ENCODE measurements around the gene MRGPRF.

The MRGPRF gene, protein sequence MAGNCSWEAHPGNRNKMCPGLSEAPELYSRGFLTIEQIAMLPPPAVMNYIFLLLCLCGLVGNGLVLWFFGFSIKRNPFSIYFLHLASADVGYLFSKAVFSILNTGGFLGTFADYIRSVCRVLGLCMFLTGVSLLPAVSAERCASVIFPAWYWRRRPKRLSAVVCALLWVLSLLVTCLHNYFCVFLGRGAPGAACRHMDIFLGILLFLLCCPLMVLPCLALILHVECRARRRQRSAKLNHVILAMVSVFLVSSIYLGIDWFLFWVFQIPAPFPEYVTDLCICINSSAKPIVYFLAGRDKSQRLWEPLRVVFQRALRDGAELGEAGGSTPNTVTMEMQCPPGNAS

DNA sequence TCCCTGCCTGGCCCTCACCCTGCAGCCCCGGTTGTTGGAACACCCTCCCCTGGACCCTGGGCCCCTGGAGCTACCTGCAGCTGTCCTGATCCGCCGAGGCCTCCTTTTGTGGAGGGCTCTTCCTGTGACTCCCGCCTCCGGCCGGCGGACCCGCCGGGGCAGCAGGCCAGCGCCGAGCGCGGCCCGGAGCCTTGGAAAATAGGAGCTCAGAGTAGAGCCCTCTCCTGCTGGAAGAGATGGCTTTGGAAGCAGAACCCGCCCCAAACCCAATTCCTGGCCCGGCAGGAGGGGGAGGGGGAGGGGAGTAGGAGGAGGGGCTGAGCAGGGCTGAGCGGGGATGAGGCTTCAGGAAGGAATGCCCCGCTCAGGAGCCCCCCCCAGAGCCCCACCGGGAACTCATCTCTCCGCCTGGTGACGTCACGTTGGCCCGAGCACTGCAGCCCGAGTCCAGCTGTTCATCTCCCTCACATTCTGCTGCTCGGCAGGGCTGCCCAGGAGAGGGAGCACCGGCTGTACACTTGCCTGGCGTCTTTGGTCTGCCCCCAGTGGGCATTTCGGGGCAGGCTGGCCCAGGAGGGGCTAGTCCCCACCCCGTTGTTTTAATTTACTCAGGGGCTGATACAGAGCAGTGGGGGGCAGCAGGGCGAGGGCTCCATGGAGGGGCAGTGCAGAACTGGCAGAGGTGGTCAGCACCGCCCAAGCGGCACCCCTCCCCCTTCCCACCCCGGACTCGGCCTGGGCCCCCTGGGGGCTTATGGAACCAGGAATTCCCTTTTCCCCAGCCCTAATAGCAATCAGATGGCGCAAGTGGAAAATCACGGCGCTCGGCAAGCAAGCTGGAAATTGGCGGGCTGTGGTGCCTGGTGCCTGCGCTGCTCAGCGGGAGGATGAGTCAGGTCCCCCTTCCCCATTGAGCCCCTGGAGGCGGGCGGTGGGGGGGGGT lies at the start of gene MRGPRF:
MRGPRF (minus strand) TSS at position 238 of the 943 bp plus-strand sequence. CDS start 3,345 bp downstream, outside the sequence.
- no peak for DNase-seq (ENCODE audit: low read depth in 2 of 2)

DNA sequence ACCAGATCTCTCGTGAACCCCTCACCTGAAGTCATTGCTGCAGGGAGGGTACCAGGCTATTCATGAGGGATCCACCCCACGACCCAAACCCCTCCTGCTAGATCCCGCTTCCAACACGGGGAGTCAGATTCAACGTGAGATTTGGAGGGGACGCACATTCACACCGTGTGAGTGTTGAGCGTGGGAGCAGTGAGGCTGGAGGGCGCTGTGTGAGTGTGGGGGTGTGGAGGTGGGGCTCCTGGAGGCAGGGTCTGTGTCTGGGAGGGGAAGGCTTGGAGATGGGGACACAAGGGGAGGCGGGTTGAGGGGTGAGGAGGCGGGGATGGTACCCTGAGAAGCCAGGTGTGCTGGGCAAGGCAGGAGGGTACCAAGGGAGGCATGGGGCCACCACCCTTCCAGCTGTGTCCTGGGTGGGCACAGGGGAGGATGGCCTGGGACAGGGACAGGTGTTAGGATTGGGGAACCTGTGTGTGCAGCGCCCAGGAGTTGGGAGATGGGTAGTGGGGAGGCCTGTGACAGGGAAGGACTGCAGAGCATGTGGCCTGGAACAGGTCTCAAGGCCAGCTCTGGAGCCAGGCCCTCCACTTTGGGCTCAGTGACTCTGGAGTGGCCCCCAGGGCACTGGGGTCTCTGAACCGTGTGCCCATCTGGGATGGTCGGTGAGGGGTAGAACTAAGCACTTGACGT lies 49.3 kb upstream of the MRGPRF start:
- no peak for DNase-seq (ENCODE audit: low read depth in 2 of 2)

DNA sequence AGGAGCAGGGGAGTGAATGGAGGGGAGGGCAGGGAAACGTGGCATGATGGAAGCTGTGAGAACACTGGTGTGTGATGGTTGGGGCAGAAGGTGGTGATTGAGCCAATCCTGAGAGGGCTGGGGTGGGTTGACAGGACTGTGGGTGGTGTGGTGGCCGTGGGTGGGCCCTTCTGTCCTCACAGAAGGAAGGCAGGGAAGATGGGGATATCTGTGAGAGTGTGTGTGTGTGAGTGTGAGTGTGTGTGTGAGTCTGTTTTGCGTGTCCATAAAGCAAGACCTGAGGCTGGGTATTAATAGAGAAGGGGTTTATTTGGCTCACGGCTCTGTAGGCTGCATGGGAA lies 48.6 kb upstream of the MRGPRF start:
- no peak for DNase-seq (ENCODE audit: low read depth in 2 of 2)

DNA sequence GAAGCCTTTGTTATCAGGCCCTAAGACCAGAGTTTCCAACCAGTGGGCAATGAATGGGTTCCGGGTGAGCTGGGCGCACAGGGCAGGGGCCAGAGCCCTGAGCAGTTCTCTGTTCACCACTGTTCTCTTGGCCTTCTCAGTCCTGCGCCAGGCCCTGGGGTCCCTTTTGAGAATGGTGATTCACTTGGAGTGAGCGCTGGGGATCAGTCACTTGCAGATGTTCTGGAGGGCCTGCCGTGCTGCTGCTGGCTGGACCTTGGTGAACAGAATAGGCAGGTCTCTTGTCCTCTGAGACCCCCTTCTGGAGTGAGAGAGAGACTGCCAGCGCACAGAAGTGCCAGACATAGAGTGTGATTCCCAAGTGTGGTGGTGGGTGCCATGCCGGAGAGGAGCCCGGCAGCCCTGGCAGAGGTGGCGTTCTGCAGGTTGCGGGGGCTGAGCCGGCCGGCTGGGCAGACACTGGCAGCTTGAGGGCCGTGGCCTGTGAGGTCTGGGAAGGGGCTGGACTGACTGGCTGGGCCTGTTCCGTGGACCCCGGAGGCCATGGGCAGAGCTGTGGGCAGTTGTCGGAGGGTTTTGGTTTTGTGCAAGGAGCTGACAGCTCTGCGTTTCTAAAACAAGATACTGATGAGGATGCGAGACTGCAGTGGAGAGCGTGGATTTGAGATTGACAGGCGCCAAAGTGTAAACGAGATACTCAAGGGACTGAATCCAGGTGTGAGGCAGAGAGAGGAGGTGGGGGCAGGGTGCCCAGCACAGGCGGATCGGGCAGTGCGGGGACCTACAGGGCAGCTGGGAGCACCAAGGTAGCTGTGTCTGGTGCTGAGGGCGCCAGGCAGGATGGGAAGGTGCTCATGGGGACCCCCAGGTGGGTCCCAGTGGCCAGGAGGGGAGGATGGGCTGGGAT lies 48.0 kb upstream of the MRGPRF start:
- DNase-seq (ENCODE audit: low read depth in 2 of 2), result no peak

DNA sequence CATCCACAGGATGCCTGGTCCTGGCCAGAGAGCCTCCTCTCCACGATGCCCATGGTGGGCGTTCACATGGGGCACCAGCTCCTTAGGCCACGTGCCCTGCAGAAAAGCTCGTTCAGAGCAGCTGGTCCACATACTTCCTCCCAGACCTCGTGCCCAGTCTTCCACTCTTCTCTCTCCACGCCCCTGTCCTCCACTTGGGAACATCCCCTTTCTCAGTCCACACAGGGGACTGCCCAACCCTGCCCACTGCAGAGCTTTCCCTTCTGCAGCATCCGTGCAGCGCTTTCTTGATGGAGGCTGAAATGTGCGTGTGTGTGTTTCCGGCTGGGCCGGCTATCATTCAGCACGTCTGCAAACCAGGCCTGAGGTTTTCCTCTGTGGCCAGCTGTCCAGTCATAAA lies 46.9 kb upstream of the MRGPRF start:
- DNase-seq (ENCODE audit: low read depth in 2 of 2), result no peak

DNA sequence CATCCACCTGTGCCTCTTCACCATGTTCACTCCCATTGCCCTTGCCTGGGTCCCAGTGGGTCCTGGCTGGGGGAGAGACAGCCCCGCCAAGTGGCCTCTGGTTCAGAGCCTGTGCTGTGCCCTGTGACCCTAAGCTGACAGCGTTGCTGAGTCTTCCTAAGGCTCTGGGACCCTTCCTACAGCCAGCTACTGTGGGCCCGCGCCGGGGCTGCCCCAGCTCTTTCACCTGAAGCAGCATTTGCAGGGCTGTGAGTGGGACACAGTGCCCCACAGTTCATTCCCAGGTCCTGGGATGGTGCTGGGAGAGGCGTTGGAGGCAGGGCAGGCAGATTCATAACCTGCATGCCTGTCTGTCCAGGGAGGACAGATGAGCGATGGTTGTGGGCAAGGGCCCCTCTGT lies 46.4 kb upstream of the MRGPRF start:
- no peak for DNase-seq (ENCODE audit: low read depth in 2 of 2)

DNA sequence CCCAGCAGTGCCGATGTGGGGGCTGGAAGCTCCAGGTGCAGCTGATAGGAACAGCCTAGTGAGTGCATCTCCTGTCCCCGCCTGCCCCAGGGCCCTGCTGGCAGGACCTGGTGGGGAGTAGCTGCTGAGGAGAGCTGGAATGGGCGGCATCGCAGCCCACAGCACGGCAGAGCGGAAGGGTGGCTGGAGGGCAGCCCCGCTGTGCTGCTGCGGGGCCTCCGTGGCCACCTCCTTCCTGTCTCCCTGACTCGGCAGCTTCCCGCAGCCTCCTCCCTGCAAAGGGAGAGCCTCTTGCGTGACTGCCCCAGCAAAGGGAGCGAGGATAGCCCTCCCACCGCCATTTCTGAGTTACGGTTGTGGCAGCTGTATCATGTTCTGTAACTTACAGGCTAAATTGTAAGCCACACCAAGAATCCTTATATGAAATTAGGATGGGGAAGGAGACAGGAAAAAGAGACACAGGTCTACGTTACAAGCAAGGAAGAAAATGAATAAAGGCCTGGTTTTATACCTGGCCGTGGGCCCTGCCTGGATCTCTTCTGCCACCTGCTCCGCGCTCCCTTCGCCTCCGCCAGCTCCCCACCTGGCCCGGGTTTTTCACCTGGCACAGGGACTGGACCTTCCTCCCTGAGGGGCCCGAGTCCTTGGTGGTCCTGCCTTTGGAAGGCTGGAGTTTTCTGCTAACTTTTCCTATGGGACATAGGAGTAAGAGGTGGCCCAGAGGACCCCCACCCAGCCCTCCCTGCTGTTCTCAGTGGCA lies 45.6 kb upstream of the MRGPRF start:
- no peak for DNase-seq (ENCODE audit: low read depth in 2 of 2)

DNA sequence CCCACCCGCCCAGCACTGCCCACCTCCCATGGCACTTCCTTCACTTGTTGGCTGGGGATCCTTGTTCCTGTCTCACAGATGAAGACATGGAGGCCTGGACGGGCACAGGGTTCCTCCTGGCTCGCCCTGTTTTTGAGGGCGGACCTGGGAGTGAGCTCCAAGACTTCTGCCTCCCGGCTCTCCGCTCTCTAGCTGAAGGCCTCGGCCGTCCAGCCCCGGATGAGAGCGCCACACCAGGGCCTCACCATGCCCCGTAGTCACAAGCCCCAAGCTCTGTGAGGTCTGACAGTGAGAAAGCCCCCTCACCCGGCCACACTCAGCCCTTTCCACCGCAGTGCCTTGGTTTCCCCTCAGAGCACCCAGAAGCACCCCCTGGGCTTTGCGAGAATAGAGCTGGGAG lies 44.8 kb upstream of the MRGPRF start:
- no peak for DNase-seq (ENCODE audit: low read depth in 2 of 2)

DNA sequence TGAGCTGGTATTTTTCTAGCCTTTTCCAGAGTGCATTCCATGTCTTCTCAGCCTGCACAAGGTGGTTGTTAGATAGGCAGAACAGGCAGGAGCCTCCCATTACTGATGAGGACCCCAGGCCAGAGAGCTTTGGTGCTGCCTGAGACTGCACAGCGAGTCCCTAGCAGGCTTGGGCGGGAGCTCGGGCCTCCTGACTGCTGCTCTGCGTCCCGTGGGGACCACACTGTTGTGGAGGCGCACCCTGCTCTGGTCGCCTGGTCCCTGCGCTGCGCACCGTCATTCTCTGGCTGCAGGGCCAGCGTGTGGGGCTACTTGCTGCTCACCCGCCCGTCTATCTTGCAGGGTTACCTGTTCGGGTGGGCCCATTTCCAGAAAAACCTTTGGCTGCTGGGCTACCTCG lies 44.2 kb upstream of the MRGPRF start:
- no peak for DNase-seq (ENCODE audit: low read depth in 2 of 2)

DNA sequence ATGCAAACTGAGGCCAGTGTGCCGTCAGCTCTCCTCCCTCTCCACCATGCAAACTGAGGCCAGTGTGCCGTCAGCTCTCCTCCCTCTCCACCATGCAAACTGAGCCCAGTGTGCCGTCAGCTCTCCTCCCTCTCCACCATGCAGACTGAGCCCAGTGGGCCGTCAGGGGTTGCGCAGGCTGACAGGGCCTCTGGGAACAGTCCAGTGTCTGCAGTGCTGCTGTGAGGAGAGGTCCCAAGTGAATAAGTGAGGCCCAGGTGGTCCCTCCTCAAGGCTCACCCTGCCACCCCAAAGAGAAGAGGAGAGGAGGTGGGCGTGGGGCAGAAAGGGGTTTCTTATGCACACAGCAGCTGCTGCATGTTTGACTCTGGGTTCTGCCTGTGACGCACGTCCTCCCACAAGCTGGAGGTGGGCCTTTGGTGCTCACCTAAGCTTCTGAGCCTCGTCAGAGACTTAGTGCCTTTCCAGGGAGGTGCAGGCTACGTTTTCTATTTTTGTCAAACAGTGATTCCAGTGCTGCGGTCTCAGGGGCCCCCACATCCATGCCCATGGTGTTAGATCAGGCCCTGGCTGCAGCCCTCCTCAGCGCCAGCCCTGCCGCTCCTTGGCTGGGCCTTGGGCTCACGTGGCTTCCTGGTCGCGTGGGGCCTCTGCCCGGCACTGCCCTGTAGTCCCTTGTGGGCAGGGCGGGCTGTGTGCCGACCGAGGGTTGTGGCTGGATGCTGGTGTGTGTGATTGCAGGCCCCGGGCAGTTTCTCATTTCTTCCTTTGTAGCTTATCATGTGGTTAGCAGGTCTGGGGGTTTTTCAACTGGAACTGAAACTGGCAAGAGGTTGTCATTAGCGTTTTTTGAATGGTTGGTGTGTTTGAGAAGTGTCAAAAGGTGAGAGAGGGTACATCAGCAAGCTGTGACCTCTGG lies 42.8 kb upstream of the MRGPRF start:
- peak; percentile 11 to 43 for DNase-seq (ENCODE audit: low read depth in 2 of 2)

DNA sequence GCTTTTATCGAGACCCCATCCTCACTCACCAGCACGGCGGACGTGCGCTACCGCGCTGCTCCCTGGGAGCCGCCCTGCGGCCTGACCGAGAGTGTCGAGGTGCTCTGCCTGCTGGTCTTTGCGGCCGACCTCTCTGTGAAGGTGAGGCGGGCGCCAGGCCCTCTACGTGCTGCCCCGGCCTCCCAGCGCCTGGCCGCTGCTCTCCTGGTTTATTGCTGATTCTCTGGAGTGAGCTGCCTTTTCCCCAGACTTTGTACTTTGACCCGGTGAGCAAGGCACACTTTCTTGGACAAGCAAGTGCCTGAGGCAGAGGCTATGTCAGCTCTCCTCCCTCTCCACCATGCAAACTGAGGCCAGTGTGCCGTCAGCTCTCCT lies 42.2 kb upstream of the MRGPRF start:
- DNase-seq (ENCODE audit: low read depth in 2 of 2), result no peak

DNA sequence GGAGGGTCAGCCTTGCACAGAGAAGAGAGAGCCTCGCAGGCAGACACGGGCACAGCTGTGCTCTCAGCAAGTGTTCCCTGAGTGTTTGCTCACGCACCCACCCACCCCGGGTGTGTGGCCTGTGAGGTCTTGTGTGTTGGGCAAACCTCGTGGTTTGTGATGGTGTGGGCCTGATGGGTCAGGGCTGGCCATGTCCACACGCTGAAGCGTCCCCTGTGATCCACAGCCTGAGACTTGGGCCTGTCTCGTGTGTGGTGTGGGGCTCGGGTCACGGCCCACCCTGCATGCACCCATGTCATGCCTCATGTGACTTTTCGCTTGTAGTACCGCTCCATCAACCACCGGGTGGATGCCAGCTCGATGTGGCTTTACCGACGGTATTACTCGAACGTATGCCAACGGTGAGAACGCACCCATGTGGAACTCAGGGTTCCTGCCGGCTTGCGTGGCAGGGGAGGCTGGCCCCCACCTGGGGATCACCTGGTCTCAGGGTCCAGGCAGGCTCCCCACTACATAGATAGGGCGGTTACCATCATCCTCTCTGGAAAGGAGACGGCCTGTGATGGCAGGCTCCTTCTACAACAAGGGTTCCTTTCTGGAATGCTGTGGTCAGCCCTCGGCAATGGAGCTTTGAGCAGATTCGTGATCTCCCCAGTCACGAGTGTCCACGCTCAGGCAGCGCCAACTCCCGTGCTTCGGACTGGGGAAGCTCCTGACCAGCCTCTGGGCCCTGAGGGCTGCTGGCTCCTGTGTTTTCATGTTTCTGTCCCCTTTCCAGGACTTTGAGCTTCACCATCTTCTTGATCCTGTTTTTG lies 41.6 kb upstream of the MRGPRF start:
- DNase-seq (ENCODE audit: low read depth in 2 of 2), result no peak

DNA sequence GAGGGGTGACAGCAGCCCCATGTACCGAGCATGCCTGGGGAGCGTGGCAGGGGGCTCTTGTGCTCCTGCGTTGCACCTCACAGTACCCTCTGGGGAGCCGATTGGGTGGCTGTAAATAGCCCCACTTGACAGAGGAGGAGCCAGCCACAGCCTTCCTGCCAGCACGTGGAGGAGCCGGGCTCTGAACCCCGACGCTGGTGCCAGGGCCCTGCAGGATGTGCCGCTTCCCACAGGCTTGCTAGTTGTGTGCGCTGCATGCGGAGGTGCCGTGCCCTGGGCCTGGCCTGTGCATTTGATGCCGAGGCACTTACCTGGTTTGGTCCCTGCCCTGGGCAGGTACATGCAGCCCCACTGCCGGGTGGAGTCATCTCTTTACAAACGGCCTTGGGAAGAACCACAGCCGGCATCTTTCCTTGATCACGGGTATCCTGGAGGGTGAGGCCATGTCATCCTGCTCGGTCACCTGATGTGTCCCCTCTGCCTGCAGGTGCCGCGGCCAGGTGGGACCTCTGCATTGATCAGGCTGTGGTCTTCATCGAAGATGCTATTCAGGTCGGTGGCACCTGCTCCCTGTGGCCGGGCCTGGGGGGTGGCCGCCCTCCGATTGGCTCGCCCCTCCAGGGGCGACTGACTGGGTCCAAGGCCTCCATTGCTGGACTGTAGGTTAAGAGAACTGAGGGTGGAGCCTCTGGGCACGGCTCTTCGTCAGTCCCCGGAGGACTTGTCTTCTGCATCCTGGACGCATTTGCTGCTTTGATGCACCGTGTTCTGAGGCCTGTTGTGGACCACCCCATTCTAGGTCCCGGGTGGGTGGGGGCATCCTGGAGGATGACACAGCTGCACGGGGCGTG lies 40.7 kb upstream of the MRGPRF start:
- no peak for DNase-seq (ENCODE audit: low read depth in 2 of 2)

DNA sequence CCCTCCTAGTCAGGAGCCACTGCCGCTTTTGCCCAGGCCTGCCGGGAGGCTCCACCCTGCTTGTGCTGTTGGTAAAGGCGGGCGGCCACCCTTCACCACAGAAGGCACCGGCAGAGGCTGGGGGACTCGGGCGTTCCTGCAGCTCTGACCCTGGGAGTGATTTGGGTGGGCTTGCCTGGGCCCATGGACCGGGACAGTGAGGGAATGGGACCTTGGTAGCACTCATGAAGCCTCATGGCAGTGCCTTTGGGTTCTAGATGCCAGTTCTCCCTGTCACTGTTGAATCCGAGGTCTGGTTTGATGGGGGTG lies 40.1 kb upstream of the MRGPRF start:
- DNase-seq (ENCODE audit: low read depth in 2 of 2), result no peak

DNA sequence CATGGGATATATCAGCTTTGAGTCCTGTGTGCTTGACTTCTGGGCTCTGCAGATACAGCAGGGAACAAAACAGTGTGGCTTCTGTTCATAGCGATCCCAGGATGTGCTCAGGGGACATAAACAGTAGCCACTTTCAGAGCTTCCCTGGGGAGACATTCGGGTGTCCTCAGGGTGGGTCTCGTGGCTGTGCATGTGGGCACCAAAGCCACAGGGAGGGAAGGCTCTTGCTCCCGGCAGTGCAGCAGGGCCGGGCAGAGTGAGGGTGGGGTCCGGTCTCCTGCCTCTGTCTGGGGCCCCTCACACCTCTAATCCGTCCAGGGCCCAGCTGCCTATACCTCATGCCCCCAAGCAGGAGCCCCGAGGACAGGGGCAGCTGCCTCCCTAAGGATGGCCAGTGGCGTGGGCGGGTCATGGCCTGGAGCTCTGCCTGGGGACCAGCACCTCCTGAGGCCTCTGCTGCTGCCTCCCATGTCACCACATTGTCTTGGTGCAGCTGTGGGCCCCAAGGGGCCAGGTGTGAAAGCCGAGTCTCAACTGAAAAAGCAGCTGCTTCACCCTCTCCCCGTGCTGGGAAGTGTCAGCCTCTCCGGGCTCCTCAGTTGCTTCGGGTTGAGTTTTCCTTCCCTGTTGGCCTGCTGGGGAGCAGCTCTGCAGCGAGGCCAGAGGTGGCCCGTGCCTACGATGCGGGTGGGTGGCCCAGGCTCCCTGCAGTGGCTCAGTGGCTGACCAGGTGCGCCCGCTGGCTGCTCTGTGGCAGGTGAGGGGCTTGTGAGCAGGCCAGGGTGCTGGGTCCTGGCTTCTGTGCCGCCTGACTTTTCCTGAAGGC lies 39.5 kb upstream of the MRGPRF start:
- DNase-seq (ENCODE audit: low read depth in 2 of 2), result no peak

DNA sequence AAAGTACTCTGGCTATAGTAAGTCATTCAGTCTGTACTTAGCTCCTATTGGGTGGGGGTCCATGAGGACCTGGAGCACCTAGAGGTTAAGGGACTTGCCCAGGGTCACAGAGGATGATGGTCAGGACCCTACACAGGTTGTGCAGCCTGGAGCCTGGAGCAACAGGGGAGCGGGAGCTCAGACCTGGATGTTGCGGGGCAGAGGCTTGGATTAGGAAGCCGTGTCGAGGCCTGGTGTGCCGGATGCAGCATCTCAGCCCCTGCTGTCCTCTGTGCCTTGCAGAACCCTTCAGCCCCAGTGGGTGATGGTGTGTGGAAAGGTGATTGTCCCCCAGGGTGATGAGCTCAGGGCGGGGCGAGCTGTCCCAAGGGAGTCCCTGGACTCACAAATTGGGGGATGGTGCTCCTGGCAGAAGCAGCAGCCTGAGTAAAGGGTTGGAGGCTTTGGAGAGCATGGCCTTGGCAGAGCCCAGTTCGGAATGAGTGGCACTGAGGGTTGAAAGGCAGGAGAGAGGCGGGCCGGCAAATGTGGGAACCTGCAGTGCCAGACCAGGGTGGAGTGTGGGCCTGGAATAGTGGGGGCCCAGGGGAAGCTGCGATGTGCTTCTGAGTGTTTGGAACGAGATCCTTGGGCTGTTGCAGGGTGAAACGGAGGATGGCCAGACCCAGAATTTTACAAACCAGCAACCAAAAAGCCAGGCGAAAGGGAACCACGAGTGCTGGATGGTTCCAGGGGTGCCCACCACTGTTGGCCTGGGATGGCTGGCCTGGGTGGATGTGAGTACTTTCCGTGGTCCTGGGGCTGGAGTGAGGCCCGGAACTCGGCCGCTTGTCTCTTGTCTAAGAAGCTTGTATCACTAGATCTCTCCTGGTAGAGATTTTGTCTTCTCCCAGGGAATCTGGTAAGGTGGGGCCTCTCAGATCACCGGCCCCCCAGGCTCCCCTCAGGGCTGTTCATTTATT lies 38.6 kb upstream of the MRGPRF start:
- DNase-seq (ENCODE audit: low read depth in 2 of 2), result no peak

Data from stimulated activated CD8-positive, alpha-beta memory T cell treated with anti-CD3 and anti-CD28 coated beads, Interleukin-15, amount 100 ng/mL, for 48 hours (primary cell).